ENCODE results near the gene APOBEC3C. TPM values are rescaled to one million over a fixed set of nuclear protein-coding genes. Genes with fewer than 3 reads are reported as not detected.
"Not testable (repeated sequence)": the region's sequence is repeated elsewhere in the genome, so short reads cannot be mapped to it uniquely, and the experiment has no call there.

Gene APOBEC3C
- total RNA-seq, 1 donor: 16.4 TPM

- H3K4me3 ChIP-seq (ENCODE audit: low read depth, low read length): no peak overlapping the region
- no peak for TF ChIP-seq CTCF (IDR thresholded peaks at IDR 0.05; ENCODE audit: insufficient read depth, low read depth, low read length)
- DNase-seq (ENCODE audit: low read depth): no peak
Observed at GRCh38 chr22:39041908-39042307, 27.9 kb downstream of the APOBEC3C start.

DNA sequence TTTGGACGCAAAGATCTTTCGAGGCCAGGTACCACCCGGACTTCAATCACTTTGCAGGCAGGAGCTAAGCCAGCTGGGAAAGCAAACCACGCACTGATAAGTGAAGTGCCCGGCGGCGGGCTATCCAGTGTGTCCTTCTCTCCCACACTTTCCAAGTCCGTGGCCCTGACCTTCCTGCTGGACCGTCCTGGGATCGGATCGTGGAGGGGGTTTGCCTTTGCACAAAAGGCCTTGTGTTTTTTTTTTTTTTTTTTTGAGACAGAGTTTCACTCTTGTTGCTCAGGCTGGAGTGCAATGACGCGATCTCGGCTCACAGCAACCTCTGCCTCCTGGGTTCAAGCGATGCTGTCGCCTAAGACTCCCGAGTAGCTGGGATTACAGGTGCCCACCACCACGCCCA is 29.0 kb downstream of the APOBEC3C start:
- DNase-seq (ENCODE audit: low read depth); H3K4me3 ChIP-seq (ENCODE audit: low read depth, low read length): not testable (repeated sequence)

GRCh38 chr22:39045136-39045535 is 31.1 kb downstream of the APOBEC3C start:
- not testable (repeated sequence) for DNase-seq (ENCODE audit: low read depth); H3K4me3 ChIP-seq (ENCODE audit: low read depth, low read length)

DNA sequence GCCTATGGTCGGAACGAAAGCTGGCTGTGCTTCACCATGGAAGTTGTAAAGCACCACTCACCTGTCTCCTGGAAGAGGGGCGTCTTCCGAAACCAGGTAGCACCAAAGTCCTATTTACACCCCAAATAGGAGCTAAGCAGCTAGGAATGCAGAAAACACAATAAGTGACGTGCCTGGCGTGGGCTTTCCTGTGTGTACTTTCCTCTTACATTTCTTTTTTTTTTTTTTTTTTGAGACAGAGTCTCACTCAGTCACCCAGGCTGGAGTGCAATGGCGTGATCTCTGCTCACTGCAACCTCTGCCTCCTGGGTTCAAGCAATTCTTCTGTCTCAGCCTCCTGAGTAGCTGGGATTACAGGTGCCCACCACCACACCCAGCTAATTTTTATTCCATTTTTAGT is 35.4 kb downstream of the APOBEC3C start:
- H3K4me3 ChIP-seq (ENCODE audit: low read depth, low read length); DNase-seq (ENCODE audit: low read depth): not testable (repeated sequence)

- not testable (repeated sequence) for DNase-seq (ENCODE audit: low read depth); H3K4me3 ChIP-seq (ENCODE audit: low read depth, low read length)
Observed at GRCh38 chr22:39051844-39052495, 37.9 kb downstream of the APOBEC3C start.

- TF ChIP-seq CTCF (IDR thresholded peaks at IDR 0.05; ENCODE audit: insufficient read depth, low read depth, low read length): no peak
- no peak for DNase-seq (ENCODE audit: low read depth)
- no peak overlapping the region for H3K4me3 ChIP-seq (ENCODE audit: low read depth, low read length)
Observed at GRCh38 chr22:39055658-39056057, 41.6 kb downstream of the APOBEC3C start.

GRCh38 chr22:39061290-39061689 is 47.2 kb downstream of the APOBEC3C start:
- DNase-seq (ENCODE audit: low read depth); H3K4me3 ChIP-seq (ENCODE audit: low read depth, low read length): not testable (repeated sequence)

DNA sequence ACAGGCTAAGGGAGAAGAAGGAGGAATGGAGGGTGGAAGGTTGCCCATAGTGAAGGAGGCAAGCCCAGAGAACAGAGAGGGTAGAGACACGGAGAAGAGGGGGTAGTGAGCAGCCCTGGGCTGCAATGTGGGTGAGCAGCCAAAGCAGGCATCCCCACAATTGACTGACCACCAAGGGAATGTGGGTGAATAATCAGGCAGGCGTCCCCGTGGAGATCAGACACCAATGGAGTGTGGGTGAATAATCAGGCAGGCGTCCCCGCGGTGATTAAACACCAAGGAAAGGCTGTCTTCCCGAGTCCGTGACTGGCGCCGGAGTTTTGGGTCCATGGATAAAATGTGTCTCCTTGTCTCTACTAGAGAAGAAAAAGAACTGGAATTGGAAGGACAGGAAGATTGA is 47.9 kb downstream of the APOBEC3C start:
- H3K4me3 ChIP-seq (ENCODE audit: low read depth, low read length); DNase-seq (ENCODE audit: low read depth): not testable (repeated sequence)

DNA sequence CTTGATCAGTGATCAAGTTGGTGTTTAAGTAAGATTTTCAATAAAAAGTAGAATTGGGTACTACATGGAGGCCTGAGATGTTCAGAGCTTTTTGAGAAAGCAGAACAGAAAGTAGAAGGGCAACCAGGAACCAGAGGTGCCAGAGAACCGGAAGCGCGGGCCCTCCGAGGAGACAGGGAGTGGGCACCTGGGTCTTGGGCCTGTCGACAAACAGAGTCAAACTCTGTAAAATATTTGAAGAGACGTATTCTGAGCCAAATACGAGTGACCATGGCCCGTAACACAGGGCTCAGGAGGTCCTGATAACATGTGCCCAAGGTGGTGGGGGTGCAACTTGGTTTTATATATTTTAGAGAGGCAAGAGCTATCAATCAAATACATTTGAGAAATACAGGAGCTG is 49.8 kb downstream of the APOBEC3C start:
- not testable (repeated sequence) for H3K4me3 ChIP-seq (ENCODE audit: low read depth, low read length); DNase-seq (ENCODE audit: low read depth)

- DNase-seq (ENCODE audit: low read depth): not testable (repeated sequence)
Observed at GRCh38 chr22:39066442-39067276, 52.6 kb downstream of the APOBEC3C start.

DNA sequence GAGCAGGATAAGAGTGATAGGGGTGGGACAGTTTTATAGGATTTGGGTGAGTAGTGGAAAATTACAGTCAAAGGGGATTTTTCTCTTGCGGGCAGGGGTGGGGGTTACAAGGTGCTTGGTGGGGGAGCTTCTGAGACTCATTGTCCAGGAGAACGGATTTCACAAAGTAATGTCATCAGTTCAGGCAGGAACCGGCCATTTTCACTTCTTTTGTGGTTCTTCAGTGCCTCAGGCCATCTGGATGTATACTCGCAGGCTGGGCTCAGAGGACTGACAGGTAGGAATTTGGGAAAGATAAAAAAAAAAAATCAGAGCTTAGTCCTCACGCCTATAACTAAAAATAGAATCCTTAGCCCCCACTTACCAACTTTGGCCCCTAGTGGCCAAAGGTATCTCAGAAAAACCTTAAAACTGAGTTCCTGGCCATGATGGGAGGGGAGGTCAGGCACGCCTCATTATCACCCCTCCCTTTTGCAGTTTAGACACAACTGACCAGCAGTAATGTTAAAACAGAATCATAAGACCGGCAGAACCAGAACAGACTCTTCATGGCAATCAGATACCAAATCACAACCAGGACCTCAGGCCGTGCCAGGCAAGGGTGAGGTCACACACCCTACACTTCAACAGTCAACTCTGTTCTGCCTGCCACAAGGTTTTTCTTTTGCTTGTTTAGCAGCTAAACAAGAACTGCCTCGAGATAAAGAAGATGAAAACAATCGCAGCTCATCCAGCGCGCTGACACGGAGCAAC is 54.2 kb downstream of the APOBEC3C start:
- H3K4me3 ChIP-seq (ENCODE audit: low read depth, low read length): no peak overlapping the region
- no peak for TF ChIP-seq CTCF (IDR thresholded peaks at IDR 0.05; ENCODE audit: insufficient read depth, low read depth, low read length)
- no peak for DNase-seq (ENCODE audit: low read depth)

More at GRCh38 chr22:39066442-39067276, 52.6 kb downstream of the APOBEC3C start:
- H3K4me3 ChIP-seq (ENCODE audit: low read depth, low read length): not testable (repeated sequence)
